ENCODE results near the gene TBCD.
"Not testable (repeated sequence)": the region's sequence is repeated elsewhere in the genome, so short reads cannot be mapped to it uniquely, and the experiment has no call there.

The TBCD gene

GRCh38 chr17:82769041-82769440, 17.2 kb downstream of the TBCD start:
- Histone ChIP-seq H3K27ac (ENCODE audit: low read length) (no peak overlapping the region), H3K4me1 (ENCODE audit: low read length) (no peaks in the 10 kb centered on the region), H3K4me2 (ENCODE audit: low read depth, low read length) (no peak overlapping the region), H3K9me3 (replicated peaks; ENCODE audit: insufficient read depth, low read length) (no peaks in the 10 kb centered on the region), H4K20me1 (ENCODE audit: insufficient read depth, low read length) (no peaks in the 10 kb centered on the region), H3K79me2 (ENCODE audit: low read length) (no peaks in the 10 kb centered on the region), H3K36me3 (replicated peaks; ENCODE audit: insufficient read depth, low read length) (peaks cover 5% of the 10 kb centered on the region; the same call in 1 of the 2 replicates), H3K4me3 (ENCODE audit: low read length) (no peak overlapping the region), H3K9me2 (replicated peaks; ENCODE audit: insufficient read depth, low read length) (no peaks in the 10 kb centered on the region), H3K9ac (ENCODE audit: low read length) (no peak overlapping the region), H2AFZ (ENCODE audit: low read length) (no peak overlapping the region), H3F3A (ENCODE audit: insufficient read depth, low read length) (no peaks in the 10 kb centered on the region), H3K27me3 (replicated peaks; ENCODE audit: insufficient read depth, low read length) (no peaks in the 10 kb centered on the region)
- no peak for TF ChIP-seq EZH2phosphoT487 (IDR thresholded peaks at IDR 0.05; ENCODE audit: low read length)
- no peak for DNase-seq

GRCh38 chr17:82772026-82772425, 20.2 kb downstream of the TBCD start:
- TF ChIP-seq EZH2phosphoT487 (IDR thresholded peaks at IDR 0.05; ENCODE audit: low read length) (no peak), CTCF (IDR thresholded peaks at IDR 0.05; ENCODE audit: low read length) (no peak), EZH2 (optimal IDR thresholded peaks at IDR 0.05; ENCODE audit: low read depth, low read length) (no peak)
- Histone ChIP-seq H3K4me3 (ENCODE audit: low read length) (no peak overlapping the region), H3K9ac (ENCODE audit: low read length) (no peak overlapping the region), H3K9me2 (replicated peaks; ENCODE audit: insufficient read depth, low read length) (no peaks in the 10 kb centered on the region), H3K27me3 (replicated peaks; ENCODE audit: insufficient read depth, low read length) (no peaks in the 10 kb centered on the region), H3K9me3 (replicated peaks; ENCODE audit: insufficient read depth, low read length) (no peaks in the 10 kb centered on the region), H3K27ac (ENCODE audit: low read length) (no peak overlapping the region), H3F3A (ENCODE audit: insufficient read depth, low read length) (no peaks in the 10 kb centered on the region), H2AFZ (ENCODE audit: low read length) (no peak overlapping the region), H3K36me3 (replicated peaks; ENCODE audit: insufficient read depth, low read length) (peaks cover 5% of the 10 kb centered on the region; the same call in 1 of the 2 replicates), H3K79me2 (ENCODE audit: low read length) (no peaks in the 10 kb centered on the region), H3K4me2 (ENCODE audit: low read depth, low read length) (no peak overlapping the region), H4K20me1 (ENCODE audit: insufficient read depth, low read length) (no peaks in the 10 kb centered on the region), H3K4me1 (ENCODE audit: low read length) (no peaks in the 10 kb centered on the region)
- DNase-seq: no peak

- H3K27ac ChIP-seq (ENCODE audit: low read length); H3K36me3 ChIP-seq (replicated peaks; ENCODE audit: insufficient read depth, low read length); H3K4me2 ChIP-seq (ENCODE audit: low read depth, low read length): not testable (repeated sequence)
These were observed 22.6 kb downstream of the TBCD start for GRCh38 chr17:82774456-82774855.

GRCh38 chr17:82775001-82775823, 23.3 kb downstream of the TBCD start:
- Histone ChIP-seq H3F3A (ENCODE audit: insufficient read depth, low read length) (no peaks in the 10 kb centered on the region), H3K36me3 (replicated peaks; ENCODE audit: insufficient read depth, low read length) (no peaks in the 10 kb centered on the region), H3K79me2 (ENCODE audit: low read length) (no peaks in the 10 kb centered on the region; the same call in 1 of the 2 replicates), H3K9me2 (replicated peaks; ENCODE audit: insufficient read depth, low read length) (no peaks in the 10 kb centered on the region), H3K4me3 (ENCODE audit: low read length) (no peak overlapping the region), H3K9me3 (replicated peaks; ENCODE audit: insufficient read depth, low read length) (no peaks in the 10 kb centered on the region), H3K27ac (ENCODE audit: low read length) (no peak overlapping the region), H3K27me3 (replicated peaks; ENCODE audit: insufficient read depth, low read length) (no peaks in the 10 kb centered on the region), H3K4me1 (ENCODE audit: low read length) (no peaks in the 10 kb centered on the region), H2AFZ (ENCODE audit: low read length) (no peak overlapping the region), H4K20me1 (ENCODE audit: insufficient read depth, low read length) (no peaks in the 10 kb centered on the region), H3K9ac (ENCODE audit: low read length) (no peak overlapping the region), H3K4me2 (ENCODE audit: low read depth, low read length) (no peak overlapping the region)
- no peak for DNase-seq
- TF ChIP-seq EZH2phosphoT487 (IDR thresholded peaks at IDR 0.05; ENCODE audit: low read length) (no peak), CTCF (IDR thresholded peaks at IDR 0.05; ENCODE audit: low read length) (peak; percentile 45)

More at GRCh38 chr17:82774456-82774855, 22.6 kb downstream of the TBCD start:
- H3K9me2 ChIP-seq (replicated peaks; ENCODE audit: insufficient read depth, low read length); H3K27me3 ChIP-seq (replicated peaks; ENCODE audit: insufficient read depth, low read length); H3K9me3 ChIP-seq (replicated peaks; ENCODE audit: insufficient read depth, low read length); H3F3A ChIP-seq (ENCODE audit: insufficient read depth, low read length); H2AFZ ChIP-seq (ENCODE audit: low read length); H3K4me3 ChIP-seq (ENCODE audit: low read length); H3K79me2 ChIP-seq (ENCODE audit: low read length); DNase-seq; H4K20me1 ChIP-seq (ENCODE audit: insufficient read depth, low read length); H3K9ac ChIP-seq (ENCODE audit: low read length); H3K4me1 ChIP-seq (ENCODE audit: low read length): not testable (repeated sequence)
